Astrocyte (in vitro differentiated cells and primary cell): ENCODE results near the gene C2orf92. TPM values are rescaled to one million over a fixed set of nuclear protein-coding genes. Genes with fewer than 3 reads are reported as not detected.
"Not testable (repeated sequence)": the region's sequence is repeated elsewhere in the genome, so short reads cannot be mapped to it uniquely, and the experiment has no call there.

Source experiments
- DNase-seq: peaks from one replicate; pipeline ENCODE4 v3.0.0-alpha.2; 2010; ENCODE audit warnings: low read depth
- FAIRE-seq: peaks from 2 replicates; lab custom pipeline; 2011; peaks lifted over from hg19 to GRCh38; lab: Jason Lieb, UNC
- H2AFZ ChIP-seq: 2 replicates; pipeline ENCODE4 v1.6.0; 2012; ENCODE audit warnings: low read depth, low read length, inconsistent platforms
- H3K27ac ChIP-seq: 2 replicates; pipeline ENCODE4 v1.5.1; 2011; ENCODE audit warnings: low read depth, low read length, inconsistent platforms
- H3K27me3 ChIP-seq: 2 replicates; pipeline ENCODE4 v1.6.0; 2011; ENCODE audit warnings: low read length, inconsistent platforms; ENCODE audit not compliant: insufficient read depth
- H3K36me3 ChIP-seq: 2 replicates; pipeline ENCODE4 v1.5.1; 2011; ENCODE audit warnings: low read length, inconsistent platforms; ENCODE audit not compliant: insufficient read depth
- H3K4me1 ChIP-seq: 2 replicates; pipeline ENCODE4 v1.5.1; 2011; ENCODE audit warnings: low read length, inconsistent platforms; ENCODE audit not compliant: insufficient read depth
- H3K4me2 ChIP-seq: 2 replicates; pipeline ENCODE4 v1.6.0; 2012; ENCODE audit warnings: low read length, inconsistent platforms
- H3K4me3 ChIP-seq: 2 replicates; pipeline ENCODE4 v1.5.1; 2011; ENCODE audit warnings: low read depth, mild to moderate bottlenecking, low read length, inconsistent platforms; ENCODE audit not compliant: insufficient read depth
- H3K79me2 ChIP-seq: 2 replicates; pipeline ENCODE4 v1.6.0; 2012; ENCODE audit warnings: mild to moderate bottlenecking, low read length, inconsistent platforms; ENCODE audit not compliant: insufficient read depth
- H3K9ac ChIP-seq: 2 replicates; pipeline ENCODE4 v1.6.0; 2012; ENCODE audit warnings: mild to moderate bottlenecking, low read length, inconsistent platforms
- H3K9me3 ChIP-seq: 2 replicates; pipeline ENCODE4 v1.5.1; 2012; ENCODE audit warnings: low read depth, mild to moderate bottlenecking, low read length, inconsistent platforms; ENCODE audit not compliant: insufficient read depth
- H4K20me1 ChIP-seq: 2 replicates; pipeline ENCODE4 v1.6.0; 2012; ENCODE audit warnings: low read length, inconsistent platforms; ENCODE audit not compliant: insufficient read depth
- H3K27ac Mint-ChIP-seq: one replicate; pipeline ENCODE4 v1.8.0; 2021; ENCODE audit warnings: mild to moderate bottlenecking, mixed read lengths; ENCODE audit not compliant: unreplicated experiment
- H3K27me3 Mint-ChIP-seq: one replicate; pipeline ENCODE4 v1.8.0; 2021; ENCODE audit warnings: low read depth, mixed read lengths; ENCODE audit not compliant: unreplicated experiment
- H3K36me3 Mint-ChIP-seq: one replicate; pipeline ENCODE4 v1.8.0; 2021; ENCODE audit warnings: low read depth, mixed read lengths; ENCODE audit not compliant: unreplicated experiment
- H3K4me1 Mint-ChIP-seq: one replicate; pipeline ENCODE4 v1.8.0; 2021; ENCODE audit warnings: low read depth, mixed read lengths; ENCODE audit not compliant: unreplicated experiment
- H3K4me3 Mint-ChIP-seq: one replicate; pipeline ENCODE4 v1.8.0; 2021; ENCODE audit warnings: mild to moderate bottlenecking, moderate library complexity, mixed read lengths; ENCODE audit not compliant: unreplicated experiment
- H3K9me3 Mint-ChIP-seq: one replicate; pipeline ENCODE4 v1.8.0; 2021; ENCODE audit warnings: mild to moderate bottlenecking, mixed read lengths; ENCODE audit not compliant: unreplicated experiment
- EZH2 ChIP-seq: IDR thresholded peaks from 2 replicates; pipeline ENCODE4 v1.6.1; 2012; ENCODE audit warnings: mild to moderate bottlenecking, low read length, inconsistent platforms; ENCODE audit not compliant: insufficient read depth
- total RNA-seq: library from RNA; stranded (reverse); gene quantifications from 2 replicates; pipeline ENCODE4 v1.2.1, GENCODE V29; 2021
- TF ChIP-seq, protein P1 (sequence below): IDR thresholded peaks from 2 replicates; pipeline ENCODE4 v1.5.1; 2011; ENCODE audit warnings: low read depth, mild to moderate bottlenecking, inconsistent platforms, low read length, moderate library complexity; ENCODE audit not compliant: insufficient read depth

C2orf92 gene
- total RNA-seq, 1 donor from 2014 or later, result 15.3 TPM

DNA sequence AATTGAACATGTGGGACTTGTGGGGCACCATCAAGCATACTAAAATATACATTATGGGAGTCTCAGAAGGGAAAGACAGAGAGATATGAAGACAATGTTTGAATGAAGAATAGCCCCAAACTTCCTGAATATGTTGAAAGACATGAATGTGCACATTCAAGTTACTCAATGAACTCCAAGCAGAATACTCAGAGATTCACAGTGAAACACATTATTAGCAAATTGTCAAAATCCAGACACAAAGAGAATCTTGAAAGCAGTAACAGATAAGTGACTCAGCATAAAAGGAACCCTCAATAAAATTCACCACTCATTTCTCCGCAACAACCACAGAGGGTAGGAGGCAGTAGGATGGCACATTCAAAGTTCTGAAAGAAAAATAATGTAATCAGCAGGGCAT lies 8.8 kb downstream of the C2orf92 start:
- H3K27ac Mint-ChIP-seq, result peak overlapping the region; percentile 3
- no peak overlapping the region for H2AFZ ChIP-seq
- no peak overlapping the region for H3K27ac ChIP-seq
- no peaks in the 10 kb centered on the region for H4K20me1 ChIP-seq
- DNase-seq, result no peak
- no peaks in the 10 kb centered on the region for H3K9me3 Mint-ChIP-seq
- no peaks in the 10 kb centered on the region for H3K27me3 Mint-ChIP-seq
- no peaks in the 10 kb centered on the region for H3K36me3 ChIP-seq
- no peak overlapping the region for H3K4me3 Mint-ChIP-seq
- H3K4me2 ChIP-seq, result no peak overlapping the region
- peaks cover 5% of the 10 kb centered on the region for H3K4me1 Mint-ChIP-seq
- TF ChIP-seq, protein P1, sequence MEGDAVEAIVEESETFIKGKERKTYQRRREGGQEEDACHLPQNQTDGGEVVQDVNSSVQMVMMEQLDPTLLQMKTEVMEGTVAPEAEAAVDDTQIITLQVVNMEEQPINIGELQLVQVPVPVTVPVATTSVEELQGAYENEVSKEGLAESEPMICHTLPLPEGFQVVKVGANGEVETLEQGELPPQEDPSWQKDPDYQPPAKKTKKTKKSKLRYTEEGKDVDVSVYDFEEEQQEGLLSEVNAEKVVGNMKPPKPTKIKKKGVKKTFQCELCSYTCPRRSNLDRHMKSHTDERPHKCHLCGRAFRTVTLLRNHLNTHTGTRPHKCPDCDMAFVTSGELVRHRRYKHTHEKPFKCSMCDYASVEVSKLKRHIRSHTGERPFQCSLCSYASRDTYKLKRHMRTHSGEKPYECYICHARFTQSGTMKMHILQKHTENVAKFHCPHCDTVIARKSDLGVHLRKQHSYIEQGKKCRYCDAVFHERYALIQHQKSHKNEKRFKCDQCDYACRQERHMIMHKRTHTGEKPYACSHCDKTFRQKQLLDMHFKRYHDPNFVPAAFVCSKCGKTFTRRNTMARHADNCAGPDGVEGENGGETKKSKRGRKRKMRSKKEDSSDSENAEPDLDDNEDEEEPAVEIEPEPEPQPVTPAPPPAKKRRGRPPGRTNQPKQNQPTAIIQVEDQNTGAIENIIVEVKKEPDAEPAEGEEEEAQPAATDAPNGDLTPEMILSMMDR, result no peak
- no peak for TF ChIP-seq EZH2
- FAIRE-seq, result no peak
- no peak overlapping the region for H3K4me3 ChIP-seq
- no peak overlapping the region for H3K9ac ChIP-seq
- H3K4me1 ChIP-seq, result peaks cover under 1% of the 10 kb centered on the region
- H3K79me2 ChIP-seq, result no peaks in the 10 kb centered on the region
- peaks cover 9% of the 10 kb centered on the region for H3K36me3 Mint-ChIP-seq
- no peaks in the 10 kb centered on the region for H3K27me3 ChIP-seq
- H3K9me3 ChIP-seq, result no peaks in the 10 kb centered on the region

DNA sequence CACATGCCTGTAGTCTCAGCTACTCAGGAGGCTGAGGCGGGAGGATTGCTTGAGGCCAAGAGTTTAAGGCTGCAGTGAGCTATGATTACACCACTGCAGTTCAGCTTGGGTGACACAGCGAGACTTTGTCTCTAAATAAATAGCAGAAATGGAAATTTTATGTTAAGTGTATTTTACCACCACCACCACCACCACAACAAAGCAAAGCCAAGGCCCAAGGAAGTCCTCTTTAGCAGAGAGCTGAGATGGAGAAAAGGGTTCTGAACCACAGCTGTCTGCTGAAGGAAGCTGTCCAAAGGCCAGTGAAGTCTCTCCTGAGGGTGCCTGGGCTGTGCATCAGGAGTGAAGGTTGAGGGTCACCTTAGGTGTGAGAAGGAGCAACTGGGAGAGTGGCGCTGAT lies 17.7 kb downstream of the C2orf92 start:
- not testable (repeated sequence) for H4K20me1 ChIP-seq, H3K9me3 ChIP-seq, H3K36me3 ChIP-seq, DNase-seq, FAIRE-seq, H2AFZ ChIP-seq, H3K9me3 Mint-ChIP-seq, H3K4me1 ChIP-seq, H3K27me3 Mint-ChIP-seq, H3K79me2 ChIP-seq, H3K4me3 ChIP-seq, H3K4me3 Mint-ChIP-seq, H3K27me3 ChIP-seq, H3K9ac ChIP-seq, H3K4me2 ChIP-seq, H3K36me3 Mint-ChIP-seq, H3K27ac Mint-ChIP-seq, H3K27ac ChIP-seq
- peaks cover 14% of the 10 kb centered on the region for H3K4me1 Mint-ChIP-seq

DNA sequence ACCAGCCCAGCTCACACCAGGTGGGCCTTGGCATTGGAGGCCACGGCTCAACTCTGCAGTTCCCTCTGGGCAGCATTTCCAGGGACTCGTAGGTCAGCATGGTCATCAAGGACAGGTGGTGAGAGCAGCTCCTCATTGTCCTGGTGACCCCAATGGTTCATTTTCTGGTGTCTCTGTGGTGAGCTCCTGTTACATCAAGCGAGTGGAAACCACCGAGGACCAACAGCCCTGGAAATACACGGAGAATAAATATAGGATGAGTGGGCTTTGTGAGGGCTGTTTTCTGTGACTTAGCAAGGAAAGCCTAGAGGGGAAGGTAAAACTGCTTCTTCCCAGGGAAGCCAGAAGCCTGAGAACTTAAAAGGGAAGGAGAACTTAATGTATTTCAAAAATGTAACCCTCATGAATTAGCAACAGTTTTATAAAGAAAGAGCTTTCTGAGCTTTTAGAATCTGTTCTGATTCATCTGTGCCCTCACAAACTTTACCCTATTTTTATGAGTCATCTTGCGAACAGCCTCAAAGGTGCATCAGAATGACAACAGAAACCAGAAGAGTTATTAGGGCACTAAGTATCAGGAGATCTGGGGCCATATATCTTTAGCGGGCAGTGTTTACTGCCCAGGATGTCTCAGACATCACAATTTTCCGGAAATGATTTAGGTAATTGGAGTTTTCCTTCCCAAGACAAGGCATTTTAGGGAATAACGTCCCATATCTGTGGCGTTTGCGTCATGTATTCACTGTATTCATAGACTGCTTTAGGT lies 18.7 kb downstream of the C2orf92 start:
- Histone ChIP-seq H3K4me1 (no peaks in the 10 kb centered on the region), H3K4me3 (no peak overlapping the region), H3K9ac (no peak overlapping the region), H3K79me2 (no peaks in the 10 kb centered on the region), H2AFZ (no peak overlapping the region), H3K9me3 (no peaks in the 10 kb centered on the region), H3K27me3 (no peaks in the 10 kb centered on the region), H3K4me2 (no peak overlapping the region), H3K36me3 (no peaks in the 10 kb centered on the region), H3K27ac (no peak overlapping the region), H4K20me1 (no peaks in the 10 kb centered on the region)
- no peak for DNase-seq
- peaks cover 14% of the 10 kb centered on the region for H3K4me1 Mint-ChIP-seq
- no peak for FAIRE-seq
- H3K4me3 Mint-ChIP-seq, result peak overlapping the region; percentile 20
- no peaks in the 10 kb centered on the region for H3K36me3 Mint-ChIP-seq
- no peaks in the 10 kb centered on the region for H3K27me3 Mint-ChIP-seq
- peaks cover 2% of the 10 kb centered on the region for H3K9me3 Mint-ChIP-seq
- TF ChIP-seq, protein P1, result no peak
- no peak for TF ChIP-seq EZH2
- H3K27ac Mint-ChIP-seq, result no peak overlapping the region
